Heart right ventricle (tissue), 16 donors: ENCODE results near the gene IQCC. TPM values are rescaled to one million over a fixed set of nuclear protein-coding genes. Genes with fewer than 3 reads are reported as not detected.
A peak's percentile ranks its signal among the peaks of the same experiment; 100 is the strongest.

Source experiments
- ATAC-seq, 8 donors: fragments of 200-7000 bp; cut with Tn5 transposase; one replicate each; pipeline ENCODE4 v1.9.1; 2020; ENCODE audit warnings: mild to moderate bottlenecking in 8 of 8, moderate library complexity in 8 of 8, moderate number of reproducible peaks in 1 of 8
- DNase-seq, 2 donors: peaks; one replicate each; pipeline ENCODE4 v3.0.0-alpha.2; 2020
- H3K27ac ChIP-seq, 10 donors: fragments of 200-600 bp; sonication (generic) in 2 of 10; one replicate each; pipeline versions ENCODE4 v1.5.0 to v1.8.0; 2020 to 2022; ENCODE audit warnings: mild to moderate bottlenecking in 3 of 10
- H3K27me3 ChIP-seq, 7 donors: fragments of 200-600 bp; one replicate each; pipeline ENCODE4 v1.8.0; 2021 to 2022; ENCODE audit warnings: mild to moderate bottlenecking in 2 of 7
- H3K36me3 ChIP-seq, 9 donors: fragments of 200-600 bp; sonication (generic) in 1 of 9; one replicate each; pipeline versions ENCODE4 v1.5.0 to v1.8.0; 2020 to 2022; ENCODE audit warnings: mild to moderate bottlenecking in 2 of 9
- H3K4me1 ChIP-seq, 9 donors: fragments of 200-600 bp; sonication (generic) in 1 of 9; one replicate each; pipeline versions ENCODE4 v1.5.0 to v1.8.0; 2020 to 2022; ENCODE audit warnings: mild to moderate bottlenecking in 4 of 9
- H3K4me3 ChIP-seq, 10 donors: fragments of 200-600 bp; sonication (generic) in 2 of 10; one replicate each; pipeline versions ENCODE4 v1.5.0 to v1.8.0; 2020 to 2022; ENCODE audit warnings: mild to moderate bottlenecking in 7 of 10, moderate library complexity in 2 of 10
- H3K9me3 ChIP-seq, 11 donors: fragments of 200-600 bp in 10 of 11; sonication (generic) in 2 of 11; one replicate each; pipeline versions ENCODE4 v1.5.0 to v1.8.0; 2013 to 2022; ENCODE audit warnings: mild to moderate bottlenecking in 2 of 11, control low read depth in 1 of 11, moderate library complexity in 1 of 11
- WGBS, 2 donors: extraction: QIAGEN DNeasy Blood & Tissue Kit; methylation state at CpG; one replicate each; pipeline ENCODE4 v1.1.7; 2013; ENCODE audit warnings: inconsistent platforms in 1 of 2; 5-methylcytosine and 5-hydroxymethylcytosine counted together
- intact Hi-C, 10 donors: fragments of 100-400 bp; cut with DNase I; formaldehyde crosslinking; loops; one replicate each; pipeline versions ENCODE4 v1.11.1 to v1.14.2; 2022
- polyA plus RNA-seq, 2 donors: library from polyadenylated mRNA; stranded (reverse); fragments of 200-250 nt; gene quantifications; one replicate each; pipeline ENCODE4 v1.2.3, GENCODE V29; 2013
- total RNA-seq, 10 donors: library from RNA; stranded (reverse); fragmentation: NEBNext Ultra II Directional in 3 of 10; extraction: Animal tissue kit (Norgen Biotek cat#: 25700) in 3 of 10; gene quantifications; one replicate each; pipeline versions ENCODE4 v1.2.1 to v1.2.4, GENCODE V29; 2021 to 2023
- TF ChIP-seq, protein P1 (sequence below), 9 donors: fragments of 200-600 bp; sonication (generic) in 2 of 9; IDR thresholded peaks; one replicate each; pipeline versions ENCODE4 v1.5.0 to v1.8.0; 2021 to 2022; ENCODE audit warnings: antibody characterized with exemption in 9 of 9, mild to moderate bottlenecking in 5 of 9, moderate library complexity in 1 of 9
- donor health status: Arrhythmogenic right ventricular cardiomyopathy.
- donor health status: ischemic (EF 13 %, LVEDD 7.1; RV severe dilation, severe dysfunction).
- donor health status: healthy with polysubstance abuse.
- donor health status: DM: no; HTN: yes; CAD: no.
- donor health status: DM: no; HTN: no; CAD: no.
- donor health status: ischemic (EF 25% LVEDD 6.9; RV normal size, moderate dysfunction).
- donor health status: ischemic (EF 25% LVEDD 5.7; RV mildly dilated, moderate dysfunction).
- donor health status: healthy.
- donor health status: DM: yes; HTN: yes; CAD: no.
- donor health status: Ischemic cardiomyopathy.
- donor health status: ischemic (EF 35%, LVEDD 5.7; RV mildly dilated, moderate dysfunction).
- donor health status: nonischemic (EF 11% LVEDD 7.7; RV severe dilation, severe dysfunction).
- donor health status: DM: yes; HTN: yes; CAD: no.
- donor health status: PGD.
- donor health status: ischemic (EF 29% LVEDD 5.4; RV normal size, mild dysfunction).
- donor health status: nonischemic (EF 23%, LVEDD 6.1; RV moderate dilation, normal function).

The IQCC gene
- total and polyA plus RNA-seq, 12 donors, result 0.34 to 2.0 (median 0.90) TPM

GRCh38 chr1:32247983-32248889, 42.8 kb downstream of the IQCC start:
- Histone ChIP-seq H3K36me3 (no peaks in the 10 kb centered on the region), H3K4me1 (peaks cover 8 to 84% (median 74%) of the 10 kb centered on the region in 9 donors), H3K9me3 (no peaks in the 10 kb centered on the region), H3K27ac (peak overlapping the region; percentile 66 to 94 (median 92)), H3K27me3 (no peaks in the 10 kb centered on the region), H3K4me3 (peak overlapping the region in 5 of 10 donors; percentile 10 to 31 (median 20))
- DNase-seq (peak; percentile 86 to 88), ATAC-seq (peak; percentile 40 to 66 (median 54))
- intact Hi-C loops, result loop anchor here in 4 of 10 donors (2.0 to 10.0 kb wide), 3 partner anchors 43 to 47 kb away; partner anchors contain the start of gene HDAC1 (in 2 of the 4)
- TF ChIP-seq, protein P1, sequence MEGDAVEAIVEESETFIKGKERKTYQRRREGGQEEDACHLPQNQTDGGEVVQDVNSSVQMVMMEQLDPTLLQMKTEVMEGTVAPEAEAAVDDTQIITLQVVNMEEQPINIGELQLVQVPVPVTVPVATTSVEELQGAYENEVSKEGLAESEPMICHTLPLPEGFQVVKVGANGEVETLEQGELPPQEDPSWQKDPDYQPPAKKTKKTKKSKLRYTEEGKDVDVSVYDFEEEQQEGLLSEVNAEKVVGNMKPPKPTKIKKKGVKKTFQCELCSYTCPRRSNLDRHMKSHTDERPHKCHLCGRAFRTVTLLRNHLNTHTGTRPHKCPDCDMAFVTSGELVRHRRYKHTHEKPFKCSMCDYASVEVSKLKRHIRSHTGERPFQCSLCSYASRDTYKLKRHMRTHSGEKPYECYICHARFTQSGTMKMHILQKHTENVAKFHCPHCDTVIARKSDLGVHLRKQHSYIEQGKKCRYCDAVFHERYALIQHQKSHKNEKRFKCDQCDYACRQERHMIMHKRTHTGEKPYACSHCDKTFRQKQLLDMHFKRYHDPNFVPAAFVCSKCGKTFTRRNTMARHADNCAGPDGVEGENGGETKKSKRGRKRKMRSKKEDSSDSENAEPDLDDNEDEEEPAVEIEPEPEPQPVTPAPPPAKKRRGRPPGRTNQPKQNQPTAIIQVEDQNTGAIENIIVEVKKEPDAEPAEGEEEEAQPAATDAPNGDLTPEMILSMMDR (IDR thresholded peaks at IDR 0.05), result peak; percentile 64 to 92 (median 84)
- WGBS, 2 donors, result 12 to 14% methylated on average over 26 to 31 of the region's 31 CpGs

DNA sequence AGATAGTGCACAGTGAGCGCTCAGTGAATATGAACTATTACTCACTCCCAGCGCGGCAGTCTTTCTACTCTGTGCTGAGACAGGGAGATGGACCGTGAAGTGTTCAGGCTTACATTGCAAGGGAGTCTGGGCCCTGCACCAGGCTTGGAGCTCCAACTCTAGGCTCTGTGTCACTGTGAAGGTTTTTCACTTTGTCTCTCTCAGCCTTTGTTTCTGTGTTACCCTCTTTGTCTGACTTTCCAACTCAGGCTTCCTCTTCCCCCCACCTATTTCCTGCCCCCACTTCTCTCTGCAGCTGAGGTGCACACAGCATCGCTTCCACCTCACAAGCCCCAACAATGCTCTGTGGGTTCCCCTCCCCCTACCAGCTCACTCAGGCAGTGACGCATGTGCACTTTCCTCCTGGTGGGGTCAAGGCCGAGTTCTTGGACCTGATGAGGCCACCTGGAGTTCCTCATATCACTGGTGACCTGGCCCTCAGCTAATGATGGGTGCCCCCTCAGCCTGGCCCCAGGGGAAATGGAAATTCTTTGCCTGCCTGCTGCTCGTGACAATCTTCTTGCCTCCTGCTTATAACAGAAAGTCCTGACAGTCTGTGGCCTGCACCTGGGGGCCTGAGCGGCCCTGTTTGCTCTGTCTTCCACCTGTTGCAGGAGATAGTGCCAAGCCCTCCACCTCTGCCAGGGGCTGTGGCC, 44.5 kb downstream of the IQCC start:
- H3K27me3 ChIP-seq, result no peaks in the 10 kb centered on the region
- TF ChIP-seq, protein P1 (IDR thresholded peaks at IDR 0.05), result no peak
- H3K9me3 ChIP-seq, result no peaks in the 10 kb centered on the region
- intact Hi-C loops, result loop anchor here in 3 of 10 donors (2.0 to 10.0 kb wide), 3 partner anchors 41 to 45 kb away; partner anchors contain the start of gene HDAC1 (in 2 of the 3)
- peak overlapping the region; percentile 66 to 94 (median 92) for H3K27ac ChIP-seq
- WGBS, 2 donors, result 59 to 66% methylated on average over 9 of the region's 9 CpGs
- H3K4me3 ChIP-seq, result peak overlapping the region in 4 of 10 donors; percentile 2 to 54 (median 12)
- peaks cover 8 to 83% (median 73%) of the 10 kb centered on the region in 9 donors for H3K4me1 ChIP-seq
- DNase-seq (peak; percentile 35 to 87), ATAC-seq (peak; percentile 49 to 81 (median 72))
- H3K36me3 ChIP-seq, result no peaks in the 10 kb centered on the region

- Histone ChIP-seq H3K4me1 (peaks cover 8 to 74% (median 66%) of the 10 kb centered on the region in 9 donors), H3K27me3 (no peaks in the 10 kb centered on the region), H3K36me3 (no peaks in the 10 kb centered on the region), H3K27ac (peak within 1 kb of the TSS; percentile 51 to 94 (median 89)), H3K9me3 (no peaks in the 10 kb centered on the region), H3K4me3 (peak within 1 kb of the TSS in 1 of 10 donors; percentile 54)
- ATAC-seq (no peak), DNase-seq (peak in 1 of 2 donors; percentile 20)
- intact Hi-C loops, result no loop called here
- WGBS, 2 donors, result 70 to 72% methylated on average over 25 of the region's 25 CpGs
- TF ChIP-seq, protein P1 (IDR thresholded peaks at IDR 0.05), result no peak
Measured at GRCh38 chr1:32250893-32251716, 45.6 kb downstream of the IQCC start, which contains the start of gene LCK. Gene LCK, plus strand, starts transcription at chr1:32251265. Its CDS starts 23,065 bp downstream, at chr1:32274330.
